ENCODE data around the gene UBE4B.

The UBE4B gene

GRCh38 chr1:10057796-10058195 lies 25.0 kb downstream of the UBE4B start:
- no peak for DNase-seq (ENCODE audit: extremely low spot score)
- CTCF ChIA-PET: interaction anchor here (1.0 kb wide), 1 partner anchor 437 kb away, joined by 3 read pairs; no protein-coding TSS in a partner anchor
- POLR2A ChIA-PET: no interaction called here
- TF ChIP-seq ZNF384 (IDR thresholded peaks at IDR 0.05) (no peak), NFRKB (IDR thresholded peaks at IDR 0.05) (no peak), SP1 (IDR thresholded peaks at IDR 0.05) (no peak), HDGF (IDR thresholded peaks at IDR 0.05; ENCODE audit: borderline replicate concordance) (no peak), FOXM1 (IDR thresholded peaks at IDR 0.05; ENCODE audit: borderline replicate concordance) (no peak), TARDBP (IDR thresholded peaks at IDR 0.05) (no peak), ARNT (IDR thresholded peaks at IDR 0.05) (no peak), ELF4 (IDR thresholded peaks at IDR 0.05) (no peak), SUZ12 (IDR thresholded peaks at IDR 0.05) (no peak), BHLHE40 (IDR thresholded peaks at IDR 0.05; ENCODE audit: borderline replicate concordance) (no peak), FOXK2 (IDR thresholded peaks at IDR 0.05) (no peak), PKNOX1 (IDR thresholded peaks at IDR 0.05) (no peak), FOXA1 (IDR thresholded peaks at IDR 0.05) (no peak), CTBP1 (IDR thresholded peaks at IDR 0.05; ENCODE audit: borderline replicate concordance) (no peak), LEF1 (IDR thresholded peaks at IDR 0.05; ENCODE audit: borderline replicate concordance) (no peak), L3MBTL2 (conservative IDR thresholded peaks at IDR 0.05) (no peak)

GRCh38 chr1:10059342-10059718 lies 26.6 kb downstream of the UBE4B start:
- no peak for TF ChIP-seq FOXK2 (IDR thresholded peaks at IDR 0.05)
- no peak for TF ChIP-seq NFRKB (IDR thresholded peaks at IDR 0.05)
- no peak for TF ChIP-seq BHLHE40 (IDR thresholded peaks at IDR 0.05; ENCODE audit: borderline replicate concordance)
- TF ChIP-seq L3MBTL2 (conservative IDR thresholded peaks at IDR 0.05): no peak
- no peak for TF ChIP-seq CTBP1 (IDR thresholded peaks at IDR 0.05; ENCODE audit: borderline replicate concordance)
- no peak for TF ChIP-seq FOXA1 (IDR thresholded peaks at IDR 0.05)
- TF ChIP-seq ELF4 (IDR thresholded peaks at IDR 0.05): no peak
- TF ChIP-seq SP1 (IDR thresholded peaks at IDR 0.05): no peak
- TF ChIP-seq ZNF384 (IDR thresholded peaks at IDR 0.05): no peak
- no peak for TF ChIP-seq ARNT (IDR thresholded peaks at IDR 0.05)
- no peak for TF ChIP-seq HDGF (IDR thresholded peaks at IDR 0.05; ENCODE audit: borderline replicate concordance)
- no peak for TF ChIP-seq LEF1 (IDR thresholded peaks at IDR 0.05; ENCODE audit: borderline replicate concordance)
- TF ChIP-seq PKNOX1 (IDR thresholded peaks at IDR 0.05): no peak
- no peak for TF ChIP-seq TARDBP (IDR thresholded peaks at IDR 0.05)
- TF ChIP-seq FOXM1 (IDR thresholded peaks at IDR 0.05; ENCODE audit: borderline replicate concordance): no peak
- POLR2A ChIA-PET: no interaction called here
- CTCF ChIA-PET: interaction anchor here (1.2 kb wide), 1 partner anchor 25 kb away, joined by 4 read pairs; no protein-coding TSS in a partner anchor
- DNase-seq (ENCODE audit: extremely low spot score): no peak

- TF ChIP-seq SP1 (IDR thresholded peaks at IDR 0.05): no peak
- TF ChIP-seq SUZ12 (IDR thresholded peaks at IDR 0.05): no peak
- no peak for TF ChIP-seq NFRKB (IDR thresholded peaks at IDR 0.05)
- TF ChIP-seq ARNT (IDR thresholded peaks at IDR 0.05): no peak
- no peak for TF ChIP-seq ZNF384 (IDR thresholded peaks at IDR 0.05)
- TF ChIP-seq FOXK2 (IDR thresholded peaks at IDR 0.05): no peak
- TF ChIP-seq FOXA1 (IDR thresholded peaks at IDR 0.05): no peak
- no peak for TF ChIP-seq L3MBTL2 (conservative IDR thresholded peaks at IDR 0.05)
- TF ChIP-seq TARDBP (IDR thresholded peaks at IDR 0.05): no peak
- CTCF ChIA-PET: interaction anchor here (0.6 kb wide), 1 partner anchor 96 kb away, joined by 3 read pairs; no protein-coding TSS in a partner anchor
- DNase-seq (ENCODE audit: extremely low spot score): no peak
- POLR2A ChIA-PET: no interaction called here
These were observed 27.7 kb downstream of the UBE4B start for GRCh38 chr1:10060311-10061100.

- ChIA-PET POLR2A (no interaction called here), CTCF (interaction anchor here (0.6 kb wide), 1 partner anchor 96 kb away, joined by 3 read pairs; no protein-coding TSS in a partner anchor)
- TF ChIP-seq L3MBTL2 (conservative IDR thresholded peaks at IDR 0.05) (no peak), TARDBP (IDR thresholded peaks at IDR 0.05) (no peak), ZNF384 (IDR thresholded peaks at IDR 0.05) (no peak), SUZ12 (IDR thresholded peaks at IDR 0.05) (no peak), ELF4 (IDR thresholded peaks at IDR 0.05) (no peak), NFRKB (IDR thresholded peaks at IDR 0.05) (no peak), FOXM1 (IDR thresholded peaks at IDR 0.05; ENCODE audit: borderline replicate concordance) (no peak), CTBP1 (IDR thresholded peaks at IDR 0.05; ENCODE audit: borderline replicate concordance) (no peak), BHLHE40 (IDR thresholded peaks at IDR 0.05; ENCODE audit: borderline replicate concordance) (no peak), ARNT (IDR thresholded peaks at IDR 0.05) (no peak), LEF1 (IDR thresholded peaks at IDR 0.05; ENCODE audit: borderline replicate concordance) (no peak), FOXK2 (IDR thresholded peaks at IDR 0.05) (no peak), SP1 (IDR thresholded peaks at IDR 0.05) (no peak), FOXA1 (IDR thresholded peaks at IDR 0.05) (no peak)
- no peak for DNase-seq (ENCODE audit: extremely low spot score)
These were observed 28.5 kb downstream of the UBE4B start for GRCh38 chr1:10061276-10061675.

- ChIA-PET CTCF (interaction anchor here (1.1 kb wide), 1 partner anchor 17 kb away, joined by 4 read pairs; no protein-coding TSS in a partner anchor), POLR2A (no interaction called here)
- TF ChIP-seq L3MBTL2 (conservative IDR thresholded peaks at IDR 0.05) (no peak), ARNT (IDR thresholded peaks at IDR 0.05) (no peak), NFRKB (IDR thresholded peaks at IDR 0.05) (no peak), BHLHE40 (IDR thresholded peaks at IDR 0.05; ENCODE audit: borderline replicate concordance) (no peak), HDGF (IDR thresholded peaks at IDR 0.05; ENCODE audit: borderline replicate concordance) (no peak)
- no peak for DNase-seq (ENCODE audit: extremely low spot score)
These were observed 31.1 kb downstream of the UBE4B start for GRCh38 chr1:10063878-10064277.

Data from HEK293T (cell line).